Left colon (tissue), 2 donors: Measurements from ENCODE around the gene DKC1. TPM values are rescaled to one million over a fixed set of nuclear protein-coding genes. Genes with fewer than 3 reads are reported as not detected.
A peak's percentile ranks its signal among the peaks of the same experiment; 100 is the strongest.

Source experiments
- ATAC-seq: fragments of 200-7000 bp; cut with Tn5 transposase; one replicate; pipeline ENCODE4 v1.9.1; 2020; ENCODE audit warnings: mild to moderate bottlenecking, moderate library complexity
- DNase-seq, 2 donors: peaks; one replicate each; pipeline ENCODE4 v3.0.0-alpha.2; 2020
- intact Hi-C, 2 donors: fragments of 100-400 bp; cut with DNase I in 1 of 2; cut with micrococcal nuclease in 1 of 2; formaldehyde crosslinking; loops; one replicate each; pipeline versions ENCODE4 v1.11.2 to v1.14.0; 2022; cut with DNase I, micrococcal nuclease
- long read RNA-seq: library from polyadenylated mRNA; unstranded; transcript quantifications from one replicate; pipeline ENCODE4 v2.0.0, GENCODE V29; 2021
- total RNA-seq, 2 donors: library from RNA; stranded (reverse); fragmentation: NEBNext Ultra II Directional; extraction: Animal tissue kit (Norgen Biotek cat#: 25700); gene quantifications; one replicate each; pipeline ENCODE4 v1.2.1, GENCODE V29; 2021
- donor health status: DM: no; HTN: no; CAD: no.
- donor health status: DM: yes; HTN: yes; CAD: no.

The DKC1 gene
- total RNA-seq, result 10 to 100 TPM; 25.6 to 41.6 TPM
- long read RNA-seq, transcript DKC1-201 (15 exons, 2,577 nt), result major isoform, 78 of 109 reads
- long read RNA-seq, partial matches to known transcripts, result 26 of 109 reads
- long read RNA-seq, other reads (novel, unspliced or antisense), result 4 of 109 reads

GRCh38 chrX:154762537-154763296 lies at the start of gene DKC1:
DKC1 (plus strand) TSS chrX:154762864; CDS start chrX:154762966, 102 bp downstream.
- ATAC-seq, result peak; percentile 95
- intact Hi-C loops, result no loop called here

GRCh38 chrX:154714925-154715324 lies 47.7 kb upstream of the DKC1 start:
- DNase-seq (no peak), ATAC-seq (peak; percentile 59)
- intact Hi-C loops, result no loop called here

More at GRCh38 chrX:154762537-154763296, at the start of gene DKC1:
- peak; percentile 95 to 96 for DNase-seq

- ATAC-seq (no peak), DNase-seq (no peak)
- intact Hi-C loops, result no loop called here
Measured at GRCh38 chrX:154715825-154716224, 46.8 kb upstream of the DKC1 start.

GRCh38 chrX:154717824-154718223 lies 44.8 kb upstream of the DKC1 start:
- no peak for ATAC-seq
- DNase-seq, result peak in 1 of 2 donors; percentile 16
- intact Hi-C loops, result no loop called here

- intact Hi-C loops, result no loop called here
- no peak for DNase-seq
- no peak for ATAC-seq
Measured at GRCh38 chrX:154718616-154719015, 44.0 kb upstream of the DKC1 start.

GRCh38 chrX:154719132-154719675 lies 43.5 kb upstream of the DKC1 start:
- ATAC-seq, result no peak
- DNase-seq, result no peak
- intact Hi-C loops, result no loop called here

GRCh38 chrX:154720067-154720466 lies 42.6 kb upstream of the DKC1 start:
- intact Hi-C loops, result no loop called here
- DNase-seq (no peak), ATAC-seq (no peak)

GRCh38 chrX:154721155-154721554 lies 41.5 kb upstream of the DKC1 start:
- intact Hi-C loops, result no loop called here
- ATAC-seq (no peak), DNase-seq (no peak)

- ATAC-seq, result no peak
- intact Hi-C loops, result no loop called here
- DNase-seq, result no peak
Measured at GRCh38 chrX:154724993-154725756, 37.5 kb upstream of the DKC1 start.

- ATAC-seq, result no peak
- intact Hi-C loops, result no loop called here
- DNase-seq, result no peak
Measured at GRCh38 chrX:154727418-154727817, 35.2 kb upstream of the DKC1 start.

- no peak for ATAC-seq
- intact Hi-C loops, result no loop called here
- DNase-seq, result no peak
Measured at GRCh38 chrX:154727871-154728270, 34.8 kb upstream of the DKC1 start.

GRCh38 chrX:154728431-154729190 lies 34.1 kb upstream of the DKC1 start:
- no peak for ATAC-seq
- no peak for DNase-seq
- intact Hi-C loops, result no loop called here

- intact Hi-C loops, result no loop called here
- DNase-seq, result no peak
- ATAC-seq, result no peak
Measured at GRCh38 chrX:154729439-154729838, 33.2 kb upstream of the DKC1 start.

GRCh38 chrX:154730253-154730891 lies 32.3 kb upstream of the DKC1 start:
- no peak for DNase-seq

GRCh38 chrX:154731184-154731583 lies 31.5 kb upstream of the DKC1 start:
- intact Hi-C loops, result no loop called here
- DNase-seq (no peak), ATAC-seq (no peak)

More at GRCh38 chrX:154730253-154730891, 32.3 kb upstream of the DKC1 start:
- intact Hi-C loops, result no loop called here
- ATAC-seq, result no peak

GRCh38 chrX:154731881-154732280 lies 30.8 kb upstream of the DKC1 start:
- no peak for ATAC-seq
- intact Hi-C loops, result no loop called here
- DNase-seq, result no peak

GRCh38 chrX:154732421-154733065 lies 30.1 kb upstream of the DKC1 start:
- DNase-seq (no peak), ATAC-seq (no peak)
- intact Hi-C loops, result no loop called here

- no peak for ATAC-seq
- no peak for DNase-seq
- intact Hi-C loops, result no loop called here
Measured at GRCh38 chrX:154733066-154733425, 29.6 kb upstream of the DKC1 start.
